ENCODE measurements around the gene ZNF469. TPM values are rescaled to one million over a fixed set of nuclear protein-coding genes. Genes with fewer than 3 reads are reported as not detected.

Gene ZNF469
- total RNA-seq, 1 donor from 2014 or later: 0.80 TPM

GRCh38 chr16:88391144-88391850 lies 8.5 kb downstream of the ZNF469 start:
- DNase-seq (ENCODE audit: low read depth): no peak

GRCh38 chr16:88392111-88392510 lies 9.4 kb downstream of the ZNF469 start:
- no peak for DNase-seq (ENCODE audit: low read depth)

- no peak for DNase-seq (ENCODE audit: low read depth)
Measured at GRCh38 chr16:88392616-88393015, 9.9 kb downstream of the ZNF469 start.

GRCh38 chr16:88393034-88393433 lies 10.3 kb downstream of the ZNF469 start:
- DNase-seq (ENCODE audit: low read depth): peak; percentile 23

- DNase-seq (ENCODE audit: low read depth): no peak
Measured at GRCh38 chr16:88393571-88393970, 10.8 kb downstream of the ZNF469 start.

- DNase-seq (ENCODE audit: low read depth): no peak
Measured at GRCh38 chr16:88394426-88394825, 11.7 kb downstream of the ZNF469 start.

- no peak for DNase-seq (ENCODE audit: low read depth)
Measured at GRCh38 chr16:88395669-88396584, 13.2 kb downstream of the ZNF469 start.

GRCh38 chr16:88398170-88398873 lies 15.6 kb downstream of the ZNF469 start:
- no peak for DNase-seq (ENCODE audit: low read depth)

- no peak for DNase-seq (ENCODE audit: low read depth)
Measured at GRCh38 chr16:88398874-88399178, 16.1 kb downstream of the ZNF469 start.

- no peak for DNase-seq (ENCODE audit: low read depth)
Measured at GRCh38 chr16:88400186-88400585, 17.4 kb downstream of the ZNF469 start.

GRCh38 chr16:88401604-88402246 lies 19.0 kb downstream of the ZNF469 start:
- no peak for DNase-seq (ENCODE audit: low read depth)

- no peak for DNase-seq (ENCODE audit: low read depth)
Measured at GRCh38 chr16:88402551-88403240, 19.9 kb downstream of the ZNF469 start.

- DNase-seq (ENCODE audit: low read depth): peak; percentile 1
Measured at GRCh38 chr16:88403794-88404581, 21.2 kb downstream of the ZNF469 start.

- DNase-seq (ENCODE audit: low read depth): no peak
Measured at GRCh38 chr16:88404769-88405168, 22.0 kb downstream of the ZNF469 start.

- no peak for DNase-seq (ENCODE audit: low read depth)
Measured at GRCh38 chr16:88405216-88406060, 22.7 kb downstream of the ZNF469 start.

GRCh38 chr16:88406096-88407041 lies 23.6 kb downstream of the ZNF469 start:
- no peak for DNase-seq (ENCODE audit: low read depth)

GRCh38 chr16:88407042-88407420 lies 24.3 kb downstream of the ZNF469 start:
- no peak for DNase-seq (ENCODE audit: low read depth)

GRCh38 chr16:88407807-88408206 lies 25.0 kb downstream of the ZNF469 start:
- DNase-seq (ENCODE audit: low read depth): no peak

Measured in renal cortical epithelial cell (primary cell).